ENCODE data around the gene TSFM.

GRCh38 chr12:57835366-57836288 lies 53.0 kb downstream of the TSFM start:
- TF ChIP-seq CTCF (IDR thresholded peaks at IDR 0.05; ENCODE audit: insufficient read depth, low read length) (no peak), GABPA (IDR thresholded peaks at IDR 0.05; ENCODE audit: low read depth) (no peak)
